ENCODE data around the gene AGTPBP1. TPM values are rescaled to one million over a fixed set of nuclear protein-coding genes. Genes with fewer than 3 reads are reported as not detected.

AGTPBP1 gene
- total and polyA plus RNA-seq, 12 donors: 9.7 to 87.1 (median 51.4) TPM

DNA sequence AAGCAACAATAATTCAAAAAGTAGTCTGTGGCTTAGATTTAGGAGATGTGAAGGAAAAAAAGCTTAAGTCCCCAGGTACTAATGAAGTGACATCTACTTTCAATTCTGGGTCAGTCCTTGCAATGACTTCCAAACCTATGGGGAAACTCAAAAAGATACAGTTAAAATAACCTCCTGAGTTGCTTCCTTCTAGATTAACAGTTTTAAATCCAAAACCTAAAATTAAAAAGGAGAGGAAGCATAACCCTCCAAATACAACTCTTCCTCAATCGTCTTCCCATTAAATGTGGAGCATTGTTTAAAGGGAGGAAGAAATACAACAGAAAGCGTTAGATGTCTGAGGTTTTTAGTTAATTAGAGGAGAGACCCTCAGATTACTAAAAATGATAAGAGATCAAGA, 75.7 kb downstream of the AGTPBP1 start:
- Histone ChIP-seq H3K36me3 (peaks cover 0 to 50% (median 0%) of the 10 kb centered on the region in 9 donors), H3K4me1 (no peaks in the 10 kb centered on the region), H3K9me3 (no peaks in the 10 kb centered on the region), H3K27ac (no peak overlapping the region), H3K4me3 (no peak overlapping the region), H3K27me3 (no peaks in the 10 kb centered on the region)
- intact Hi-C loops (cut with DNase I): no loop called here
- DNase-seq: no peak
- no peak for ATAC-seq
- no peak for TF ChIP-seq CTCF (IDR thresholded peaks at IDR 0.05)
- 88 to 93% methylated on average over 2 of the region's 2 CpGs for WGBS, 2 donors

- peaks cover 0 to 16% (median 0%) of the 10 kb centered on the region in 9 donors for H3K36me3 ChIP-seq
- WGBS, 2 donors: 78 to 85% methylated on average over 1 of the region's 1 CpG
- no peak for ATAC-seq
Observed at GRCh38 chr9:85662573-85662972, 79.2 kb downstream of the AGTPBP1 start.

GRCh38 chr9:85658716-85659115, 83.0 kb downstream of the AGTPBP1 start:
- Histone ChIP-seq H3K4me1 (no peaks in the 10 kb centered on the region), H3K27ac (no peak overlapping the region), H3K9me3 (no peaks in the 10 kb centered on the region), H3K36me3 (peaks cover 0 to 26% (median 9%) of the 10 kb centered on the region in 9 donors), H3K4me3 (no peak overlapping the region), H3K27me3 (no peaks in the 10 kb centered on the region)
- no peak for DNase-seq
- intact Hi-C loops (cut with DNase I): no loop called here
- WGBS, 2 donors: 86 to 95% methylated on average over 1 of the region's 1 CpG
- ATAC-seq: no peak
- TF ChIP-seq CTCF (IDR thresholded peaks at IDR 0.05): no peak

More at GRCh38 chr9:85662573-85662972, 79.2 kb downstream of the AGTPBP1 start:
- DNase-seq: no peak
- TF ChIP-seq CTCF (IDR thresholded peaks at IDR 0.05): no peak
- Histone ChIP-seq H3K27ac (no peak overlapping the region), H3K9me3 (no peaks in the 10 kb centered on the region), H3K27me3 (no peaks in the 10 kb centered on the region), H3K4me1 (no peaks in the 10 kb centered on the region), H3K4me3 (no peak overlapping the region)
- intact Hi-C loops (cut with DNase I): no loop called here

GRCh38 chr9:85653153-85653552, 88.6 kb downstream of the AGTPBP1 start:
- Histone ChIP-seq H3K36me3 (peaks cover 0 to 68% (median 9%) of the 10 kb centered on the region in 9 donors), H3K9me3 (no peaks in the 10 kb centered on the region), H3K27me3 (no peaks in the 10 kb centered on the region), H3K4me1 (no peaks in the 10 kb centered on the region), H3K4me3 (no peak overlapping the region), H3K27ac (no peak overlapping the region)
- TF ChIP-seq CTCF (IDR thresholded peaks at IDR 0.05): no peak
- intact Hi-C loops (cut with DNase I): no loop called here
- 92 to 96% methylated on average over 4 of the region's 4 CpGs for whole genome bisulfite sequencing, 2 donors
- no peak for DNase-seq
- no peak for ATAC-seq
